Choroid plexus epithelial cell (primary cell): ENCODE measurements around the gene GPLD1.

Source experiments
- DNase-seq: peaks from one replicate; pipeline ENCODE4 v3.0.0-alpha.2; 2010; ENCODE audit warnings: low read depth
- H3K4me3 ChIP-seq: 2 replicates; pipeline ENCODE4 v1.5.1; 2011; ENCODE audit warnings: low read depth, mild to moderate bottlenecking, control low read depth, low read length, moderate library complexity
- CTCF ChIP-seq: conservative IDR thresholded peaks from 2 replicates; pipeline ENCODE4 v1.5.1; 2011; ENCODE audit warnings: low read depth, mild to moderate bottlenecking, control low read depth, inconsistent platforms, low read length, moderate library complexity

Gene GPLD1

GRCh38 chr6:24448396-24448795 is 41.0 kb downstream of the GPLD1 start:
- no peak overlapping the region for H3K4me3 ChIP-seq
- TF ChIP-seq CTCF: no peak
- DNase-seq: no peak

GRCh38 chr6:24446670-24447069 is 42.7 kb downstream of the GPLD1 start:
- DNase-seq: no peak
- H3K4me3 ChIP-seq: no peak overlapping the region
- no peak for TF ChIP-seq CTCF

- no peak overlapping the region for H3K4me3 ChIP-seq
Measured at GRCh38 chr6:24445704-24446103, 43.7 kb downstream of the GPLD1 start.

GRCh38 chr6:24444588-24444987 is 44.8 kb downstream of the GPLD1 start:
- no peak for DNase-seq
- no peak overlapping the region for H3K4me3 ChIP-seq
- TF ChIP-seq CTCF: no peak

More at GRCh38 chr6:24445704-24446103, 43.7 kb downstream of the GPLD1 start:
- TF ChIP-seq CTCF: no peak
- DNase-seq: no peak

GRCh38 chr6:24441599-24441904 is 47.8 kb downstream of the GPLD1 start:
- DNase-seq: no peak
- no peak overlapping the region for H3K4me3 ChIP-seq
- no peak for TF ChIP-seq CTCF

GRCh38 chr6:24440897-24441598 is 48.3 kb downstream of the GPLD1 start:
- no peak for DNase-seq
- TF ChIP-seq CTCF: no peak
- no peak overlapping the region for H3K4me3 ChIP-seq

- no peak for DNase-seq
- no peak overlapping the region for H3K4me3 ChIP-seq
- TF ChIP-seq CTCF: no peak
Measured at GRCh38 chr6:24439858-24440539, 49.4 kb downstream of the GPLD1 start.
